Esophagus squamous epithelium (tissue), 4 donors: ENCODE results near the gene SRBD1.

Experiments
- CTCF ChIP-seq, 6 experiments: fragments of 450-650 bp in 4 of 6; fragments of 200-600 bp in 2 of 6; sonication (generic) in 2 of 6; IDR thresholded peaks; one replicate each; pipeline ENCODE4 v1.5.1; 2016 to 2019; ENCODE audit warnings: antibody characterized with exemption in 6 of 6, mild to moderate bottlenecking in 4 of 6, moderate library complexity in 4 of 6
- POLR2A ChIP-seq, 4 donors: fragments of 450-650 bp; IDR thresholded peaks; one replicate each; pipeline ENCODE4 v1.6.1; 2017; ENCODE audit warnings: antibody characterized with exemption in 4 of 4, mild to moderate bottlenecking in 4 of 4, moderate library complexity in 3 of 4

DNA sequence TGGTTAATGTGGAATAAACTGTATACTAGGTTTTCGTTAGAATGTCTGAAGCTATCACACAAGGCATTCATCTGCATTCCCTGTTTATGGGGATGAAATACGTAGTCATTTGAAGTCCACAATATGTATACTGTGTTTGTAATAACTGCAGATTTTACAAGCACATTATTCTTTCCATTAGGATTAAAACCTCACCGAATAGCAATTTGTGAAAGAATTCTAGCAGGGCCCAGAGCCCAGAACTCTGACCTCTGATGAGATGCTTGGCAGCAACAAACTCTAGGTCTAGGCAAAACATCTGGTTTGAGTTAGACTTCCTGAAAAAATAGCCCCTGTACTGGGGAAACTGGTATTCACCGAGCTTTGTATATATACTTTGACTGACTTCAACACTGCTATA, 158.2 kb downstream of the SRBD1 start:
- TF ChIP-seq POLR2A (IDR thresholded peaks at IDR 0.05) = no peak
- no peak for TF ChIP-seq CTCF (IDR thresholded peaks at IDR 0.05)
